ENCODE data around the gene SKAP2.

DNA sequence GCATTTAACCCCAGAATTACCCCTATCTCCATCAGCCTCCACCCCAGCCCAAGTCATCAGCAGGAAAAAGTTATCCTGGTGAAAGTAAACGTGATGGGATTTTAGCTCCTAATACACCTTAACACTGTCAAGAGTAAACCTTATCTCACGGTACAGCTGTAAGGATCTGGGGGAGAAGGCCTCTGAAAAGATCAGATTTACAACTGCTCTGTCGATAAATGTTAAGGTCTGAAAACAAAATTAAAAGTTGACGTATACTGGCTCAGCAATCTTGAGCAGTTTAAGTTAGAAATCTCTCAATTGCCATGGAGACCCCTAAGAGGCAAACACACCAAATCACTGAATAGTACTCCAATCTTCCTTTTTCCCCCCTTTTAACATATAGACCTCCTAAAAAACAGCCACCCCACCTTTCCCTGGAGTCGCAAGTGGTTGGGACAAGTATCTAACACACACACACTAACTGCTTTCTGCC, 6.1 kb downstream of the SKAP2 start:
- TF ChIP-seq POLR2A (IDR thresholded peaks at IDR 0.05; ENCODE audit: low read depth, low read length): no peak
- TF ChIP-seq POLR2AphosphoS5 (IDR thresholded peaks at IDR 0.05; ENCODE audit: low read depth, low read length): no peak
